Kidney glomerular epithelial cell (primary cell): ENCODE data around the gene SNTB2.

Experiments
- DNase-seq: peaks from one replicate; lab custom pipeline; 2025; lab: John Stamatoyannopoulos, UW

The SNTB2 gene

GRCh38 chr16:69180011-69180338 is 7.0 kb upstream of the SNTB2 start:
- no peak for DNase-seq

GRCh38 chr16:69182730-69183416 is 4.1 kb upstream of the SNTB2 start:
- no peak for DNase-seq

- peak; percentile 78 for DNase-seq
These were observed 677 bp downstream of the SNTB2 start for GRCh38 chr16:69187446-69188235.

GRCh38 chr16:69188236-69188549 is 1.2 kb downstream of the SNTB2 start:
- peak; percentile 78 for DNase-seq

GRCh38 chr16:69188716-69189115 is 1.8 kb downstream of the SNTB2 start:
- DNase-seq, result peak; percentile 10

- DNase-seq, result no peak
These were observed 3.2 kb downstream of the SNTB2 start for GRCh38 chr16:69190046-69190588.

GRCh38 chr16:69190598-69190997 is 3.6 kb downstream of the SNTB2 start:
- DNase-seq, result no peak

- no peak for DNase-seq
These were observed 4.2 kb downstream of the SNTB2 start for GRCh38 chr16:69191136-69191535.

- DNase-seq, result no peak
These were observed 6.9 kb downstream of the SNTB2 start for GRCh38 chr16:69193855-69194254.

GRCh38 chr16:69194488-69194887 is 7.5 kb downstream of the SNTB2 start:
- no peak for DNase-seq

GRCh38 chr16:69195369-69196029 is 8.5 kb downstream of the SNTB2 start:
- no peak for DNase-seq

- DNase-seq, result no peak
These were observed 10.6 kb downstream of the SNTB2 start for GRCh38 chr16:69197573-69197972.

- no peak for DNase-seq
These were observed 12.4 kb downstream of the SNTB2 start for GRCh38 chr16:69199382-69199781.

GRCh38 chr16:69201291-69201690 is 14.3 kb downstream of the SNTB2 start:
- DNase-seq, result no peak

- DNase-seq, result peak; percentile 9
These were observed 14.8 kb downstream of the SNTB2 start for GRCh38 chr16:69201787-69202186.

GRCh38 chr16:69204172-69204571 is 17.2 kb downstream of the SNTB2 start:
- DNase-seq, result no peak

GRCh38 chr16:69209735-69210134 is 22.8 kb downstream of the SNTB2 start:
- DNase-seq, result no peak

GRCh38 chr16:69217433-69217832 is 30.5 kb downstream of the SNTB2 start:
- peak; percentile 42 for DNase-seq

GRCh38 chr16:69219279-69219678 is 32.3 kb downstream of the SNTB2 start:
- no peak for DNase-seq

- no peak for DNase-seq
These were observed 36.9 kb downstream of the SNTB2 start for GRCh38 chr16:69223882-69224281.

GRCh38 chr16:69225121-69225520 is 38.2 kb downstream of the SNTB2 start:
- no peak for DNase-seq

- no peak for DNase-seq
These were observed 46.2 kb downstream of the SNTB2 start for GRCh38 chr16:69233124-69233523.

- DNase-seq, result no peak
These were observed 47.5 kb downstream of the SNTB2 start for GRCh38 chr16:69234460-69234859.
